ENCODE results near the gene TAGAP. TPM values are rescaled to one million over a fixed set of nuclear protein-coding genes. Genes with fewer than 3 reads are reported as not detected.
A peak's percentile ranks its signal among the peaks of the same experiment; 100 is the strongest.

The TAGAP gene
- total and polyA plus RNA-seq, 10 of the 15 experiments (the other 5 are each of a cell fraction or from before 2014, with no cell fraction given), result 5.3 to 27.4 (median 18.9) TPM

- no peak for TF ChIP-seq ZBTB4 (CRISPR knock-in tag; IDR thresholded peaks at IDR 0.05)
- peak; percentile 82 to 89 for TF ChIP-seq IKZF2 (IDR thresholded peaks at IDR 0.05)
- TF ChIP-seq IRF5 (IDR thresholded peaks at IDR 0.05; ENCODE audit: borderline replicate concordance), result no peak
- TF ChIP-seq FOXM1 (IDR thresholded peaks at IDR 0.05; ENCODE audit: low read depth, low read length), result no peak
- peak; percentile 17 for TF ChIP-seq SIX5 (IDR thresholded peaks at IDR 0.05; ENCODE audit: low read depth, low read length, severe bottlenecking)
- peak; percentile 63 for TF ChIP-seq DPF2 (IDR thresholded peaks at IDR 0.05)
- no peak for TF ChIP-seq ZNF592 (IDR thresholded peaks at IDR 0.05)
- no peak for TF ChIP-seq BRCA1 (IDR thresholded peaks at IDR 0.05; ENCODE audit: low read depth, low read length)
- TF ChIP-seq CUX1 (IDR thresholded peaks at IDR 0.05; ENCODE audit: insufficient replicate concordance, low read depth, low read length), result no peak
- no peak for TF ChIP-seq PBX3 (IDR thresholded peaks at IDR 0.05; ENCODE audit: insufficient replicate concordance, low read depth, low read length)
Measured at GRCh38 chr6:158999666-159000403, 45.0 kb downstream of the TAGAP start, which contains the start of gene RSPH3 (continued).
